Mesenteric fat pad (tissue), 1 donor: ENCODE results near the gene STXBP6. TPM values are rescaled to one million over a fixed set of nuclear protein-coding genes. Genes with fewer than 3 reads are reported as not detected.

Source experiments
- DNase-seq: peaks from one replicate; pipeline ENCODE4 v3.0.0-alpha.2; 2020; ENCODE audit warnings: low spot score
- total RNA-seq: library from RNA; stranded (reverse); fragmentation: NEBNext Ultra II Directional; extraction: Animal tissue kit (Norgen Biotek cat#: 25700); gene quantifications from one replicate; pipeline ENCODE4 v1.2.1, GENCODE V29; 2021
- donor health status: DM: yes; HTN: yes; CAD: no.

STXBP6 gene
- total RNA-seq, 1 donor from 2014 or later = 2.4 TPM

DNA sequence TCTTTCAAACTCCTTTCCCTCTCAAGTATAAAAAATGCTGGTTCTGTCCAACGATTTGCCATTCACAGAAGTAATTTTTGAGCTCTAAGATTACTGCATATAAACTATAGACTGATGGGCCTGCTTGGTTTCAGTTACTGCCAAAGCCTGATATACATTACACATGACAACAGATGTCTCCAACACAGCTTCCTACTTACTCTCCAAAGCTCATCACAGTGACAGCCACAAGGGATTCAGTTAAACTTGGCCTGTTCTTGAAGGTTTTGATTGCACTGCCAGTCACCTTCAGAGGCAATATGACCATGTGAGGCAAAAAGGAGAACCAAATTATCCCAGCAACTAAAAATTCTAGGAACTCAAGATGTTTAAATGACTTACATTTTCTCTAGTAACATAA lies 30.1 kb downstream of the STXBP6 start:
- no peak for DNase-seq

DNA sequence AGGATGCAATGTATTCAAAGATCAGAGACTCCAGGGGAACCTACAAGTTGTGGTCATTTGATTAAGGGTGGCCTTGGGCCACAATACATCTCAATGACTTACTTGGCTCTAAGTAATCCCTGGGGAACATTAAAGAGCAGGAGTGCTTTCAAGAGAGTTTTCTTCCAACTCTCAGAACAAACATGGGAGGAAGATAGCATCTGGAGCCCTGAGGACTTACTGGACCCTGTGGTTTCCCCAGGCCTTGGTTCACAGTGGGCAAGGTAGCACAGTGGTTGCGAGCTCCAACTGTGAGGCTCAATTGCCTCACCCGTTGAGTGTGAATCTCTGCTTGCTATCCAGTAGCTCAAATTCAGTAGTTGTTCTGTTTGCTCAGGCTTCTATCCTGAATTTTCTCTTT lies 32.4 kb downstream of the STXBP6 start:
- no peak for DNase-seq

DNA sequence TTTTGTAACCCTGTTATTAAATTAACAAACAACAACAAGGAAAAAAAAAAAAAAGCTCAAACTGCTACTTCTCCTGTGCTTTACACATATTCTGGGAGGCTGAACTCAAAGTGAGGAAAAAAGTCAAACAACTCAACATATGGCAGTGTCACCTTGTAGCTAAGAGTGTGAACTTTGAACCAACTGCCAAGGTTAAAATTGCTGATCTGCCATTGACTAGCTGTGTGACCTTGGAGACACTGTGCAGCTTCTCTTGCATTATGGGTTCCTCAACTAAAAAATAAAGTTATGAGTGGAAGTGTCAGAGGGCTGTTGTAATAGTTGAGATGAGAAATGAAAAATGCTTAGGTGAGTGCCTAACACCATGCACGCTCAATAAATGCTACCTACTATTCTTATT lies 34.2 kb downstream of the STXBP6 start:
- DNase-seq = no peak

DNA sequence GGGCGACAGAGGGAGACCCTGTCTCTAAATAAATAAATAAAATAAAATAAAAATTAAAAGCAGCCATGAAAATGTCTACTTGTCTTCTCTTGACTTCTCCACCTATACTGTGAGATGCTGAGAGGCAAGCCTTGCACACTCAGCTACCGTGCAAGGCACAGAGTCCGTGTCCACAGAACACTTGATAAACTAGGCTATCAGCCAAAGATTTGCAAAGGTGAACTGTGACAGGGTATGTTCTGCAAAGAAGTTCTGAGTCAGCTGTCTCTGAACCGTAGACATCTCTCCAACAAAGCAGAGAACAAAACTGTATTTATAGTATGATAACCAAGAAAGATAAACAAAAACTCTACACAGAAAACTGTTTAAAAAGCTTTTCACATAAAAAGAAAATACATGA lies 35.5 kb downstream of the STXBP6 start:
- DNase-seq = no peak

DNA sequence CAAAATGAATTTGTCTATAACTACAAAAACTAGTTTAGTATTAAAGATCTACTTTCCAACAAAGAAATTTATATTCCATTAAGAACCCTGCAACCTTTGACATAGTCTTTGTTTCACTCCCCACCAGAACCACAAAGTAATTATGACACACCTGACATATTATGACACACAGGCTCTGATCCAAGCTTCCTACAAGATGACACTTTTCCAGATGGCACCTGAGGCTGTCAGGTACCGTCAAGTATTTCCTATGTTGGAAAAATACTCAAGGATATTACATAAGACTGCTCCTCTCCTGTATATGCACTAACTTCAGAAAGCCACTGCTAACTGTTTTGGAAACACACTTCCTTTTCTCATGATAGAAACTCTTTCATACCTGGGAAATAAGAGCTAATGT lies 38.9 kb downstream of the STXBP6 start:
- DNase-seq = no peak

DNA sequence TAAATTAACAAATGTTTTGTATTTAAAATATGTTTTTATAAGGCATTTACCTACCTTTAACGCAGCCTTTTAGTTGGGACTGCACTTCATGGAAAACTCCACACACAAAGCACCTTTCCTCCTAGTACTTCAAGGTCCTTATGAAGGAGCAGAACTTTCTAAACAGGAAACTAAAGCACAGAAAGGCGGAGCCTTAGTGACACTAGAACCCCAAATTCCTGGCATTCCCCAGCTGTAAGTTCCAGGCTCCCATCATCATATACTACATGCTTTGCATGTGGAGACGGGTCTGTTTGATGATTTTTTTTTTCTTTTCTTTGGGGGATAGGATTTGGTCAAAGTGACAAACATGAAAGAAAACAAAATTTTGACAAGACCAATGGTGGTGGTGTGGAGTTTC lies 39.5 kb downstream of the STXBP6 start:
- no peak for DNase-seq

DNA sequence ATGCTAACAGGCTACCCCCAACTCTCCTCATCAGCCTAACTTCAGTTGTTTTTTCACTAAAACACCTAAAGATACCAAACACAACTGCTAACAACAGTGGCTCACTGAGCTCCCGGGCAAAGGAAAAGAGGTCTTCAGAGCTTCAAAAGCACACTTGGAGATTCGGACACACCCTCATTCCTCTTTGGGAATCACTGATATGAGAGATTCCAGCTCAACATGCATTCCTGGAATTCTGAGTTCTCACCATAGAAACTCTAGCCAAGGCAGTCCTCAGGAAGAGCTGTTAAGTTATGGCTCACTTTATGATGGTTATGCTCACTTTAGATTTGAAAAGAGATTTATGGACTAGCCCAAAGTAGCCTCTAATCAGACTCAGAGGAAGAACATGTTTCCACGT lies 40.1 kb downstream of the STXBP6 start:
- DNase-seq = no peak

DNA sequence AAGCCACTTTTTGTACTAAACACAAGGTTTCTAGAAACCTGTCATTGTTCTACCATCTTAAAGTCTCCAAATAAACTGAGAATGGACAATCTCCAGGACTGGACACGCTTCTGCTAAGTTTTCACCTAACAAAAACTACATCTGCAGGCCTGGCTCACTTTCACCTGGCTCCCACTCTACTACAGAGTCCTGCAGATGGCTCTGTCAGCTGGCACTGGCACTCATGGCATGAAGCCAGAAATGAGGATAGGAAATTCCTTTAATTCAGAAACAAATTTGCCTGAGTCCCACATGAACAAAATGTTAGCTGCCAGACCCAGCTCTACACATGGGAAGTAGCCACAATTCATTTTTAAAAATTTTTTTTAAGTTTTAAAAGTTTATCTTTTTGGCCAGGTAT lies 42.1 kb downstream of the STXBP6 start:
- no peak for DNase-seq

DNA sequence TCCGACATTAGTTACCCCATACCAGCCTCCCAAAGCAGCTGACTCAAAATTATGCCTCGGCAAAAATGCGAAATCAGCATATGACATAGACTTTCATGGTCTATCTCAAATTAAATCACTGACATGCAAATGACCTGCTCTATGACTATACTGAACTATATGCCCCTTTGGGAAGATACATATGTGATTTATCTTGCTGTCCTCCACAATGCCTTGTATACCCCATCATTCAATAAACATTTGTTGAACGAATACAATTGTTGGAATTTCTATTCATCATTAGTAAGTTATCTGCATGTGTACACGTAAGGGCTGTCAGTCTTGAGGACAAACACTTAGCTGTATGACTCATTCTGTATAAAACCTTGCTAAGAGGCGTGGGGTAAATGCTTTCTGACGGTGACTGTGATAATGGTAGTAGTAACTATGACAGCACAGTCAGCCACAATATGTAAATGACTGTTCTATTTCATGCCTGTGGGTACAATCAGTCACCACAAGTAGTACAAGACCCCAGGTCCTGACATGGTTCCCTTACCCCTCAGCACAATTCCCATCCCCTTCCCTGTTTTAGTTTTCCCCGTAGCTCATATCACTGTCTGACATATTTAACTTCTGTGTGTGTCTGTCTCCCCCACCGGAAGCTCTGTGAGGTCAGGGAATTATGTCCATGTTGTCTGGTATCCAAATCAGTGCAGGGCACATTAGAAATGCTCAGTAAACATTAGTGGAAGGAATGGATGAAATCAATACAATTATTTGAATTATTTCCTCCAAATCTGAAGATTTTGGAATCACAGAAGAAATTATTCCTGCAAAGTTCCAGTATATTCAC lies 42.8 kb downstream of the STXBP6 start:
- DNase-seq = no peak

DNA sequence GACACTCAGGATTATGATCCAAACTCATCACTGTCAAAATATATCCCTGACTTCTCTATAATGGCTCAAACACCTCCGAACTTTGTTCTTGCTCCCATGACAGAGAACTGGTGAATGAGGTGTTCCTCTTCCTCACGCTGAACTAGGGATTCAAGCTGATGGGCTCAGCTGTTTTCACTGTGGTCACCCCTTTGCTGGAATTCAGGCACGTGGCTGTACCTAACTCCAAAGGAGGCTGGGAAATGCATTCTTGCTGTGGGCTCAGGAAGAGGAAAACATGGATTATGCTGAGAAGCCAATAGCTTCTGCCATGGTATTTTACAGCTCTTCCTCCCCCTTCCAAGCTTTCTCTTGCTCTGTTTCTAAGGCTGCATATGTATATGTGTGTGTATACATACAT lies 43.9 kb downstream of the STXBP6 start:
- DNase-seq = no peak

DNA sequence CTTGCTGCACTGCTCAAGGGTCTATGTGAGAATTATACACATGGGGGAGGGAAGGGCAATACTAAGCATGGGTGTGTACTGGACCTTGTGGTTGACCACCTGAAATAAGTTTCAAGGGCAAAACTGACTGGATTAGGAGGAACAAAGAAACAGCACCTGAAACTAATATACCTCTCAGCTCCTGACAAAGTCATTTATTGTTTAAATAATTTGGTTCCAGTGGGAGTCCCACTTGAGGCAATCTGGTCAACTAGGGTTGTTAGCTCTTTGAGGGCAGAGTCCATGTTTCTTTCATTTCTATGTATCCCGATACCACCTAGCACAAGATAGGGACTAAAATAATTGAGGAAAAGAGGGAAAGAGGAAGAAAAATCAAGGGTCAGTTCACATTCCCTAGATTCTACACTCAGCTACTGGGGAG lies 45.5 kb downstream of the STXBP6 start:
- no peak for DNase-seq

DNA sequence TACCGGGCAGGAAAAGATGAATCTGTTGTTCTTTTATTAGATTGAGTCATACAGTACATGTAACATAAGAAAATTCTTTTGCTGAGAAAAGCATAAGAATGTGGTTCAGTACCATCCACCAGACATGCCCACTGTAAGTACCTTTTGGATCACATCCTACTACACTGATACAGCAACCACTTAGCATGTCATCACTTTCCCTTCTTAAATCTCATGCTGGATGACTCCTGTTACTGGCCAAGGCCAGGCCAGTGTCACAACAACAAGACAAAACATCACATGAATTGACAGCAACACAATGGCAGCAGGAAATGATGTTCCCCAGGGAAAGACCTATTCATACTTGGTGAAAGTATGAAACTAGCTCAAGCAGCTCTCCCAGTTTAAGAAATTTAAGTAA lies 46.4 kb downstream of the STXBP6 start:
- no peak for DNase-seq

DNA sequence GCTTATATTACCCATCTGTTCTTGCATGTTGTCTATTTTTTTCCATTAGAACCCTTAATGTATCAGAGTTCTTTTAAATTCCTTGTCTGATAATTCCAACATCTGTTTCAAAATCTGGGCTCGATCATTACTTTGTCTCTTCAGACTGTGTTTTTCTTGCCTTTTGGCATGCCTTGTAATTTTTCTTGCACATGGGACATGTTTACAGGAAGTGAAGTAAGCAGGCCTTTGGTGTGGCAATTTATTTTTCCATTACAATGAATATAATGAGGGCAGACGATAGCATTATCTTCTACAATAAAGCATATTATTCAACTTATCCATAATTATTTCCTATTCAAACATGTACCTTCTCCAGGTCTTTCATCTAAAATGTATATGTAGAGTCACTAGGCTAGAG lies 48.3 kb downstream of the STXBP6 start:
- no peak for DNase-seq

DNA sequence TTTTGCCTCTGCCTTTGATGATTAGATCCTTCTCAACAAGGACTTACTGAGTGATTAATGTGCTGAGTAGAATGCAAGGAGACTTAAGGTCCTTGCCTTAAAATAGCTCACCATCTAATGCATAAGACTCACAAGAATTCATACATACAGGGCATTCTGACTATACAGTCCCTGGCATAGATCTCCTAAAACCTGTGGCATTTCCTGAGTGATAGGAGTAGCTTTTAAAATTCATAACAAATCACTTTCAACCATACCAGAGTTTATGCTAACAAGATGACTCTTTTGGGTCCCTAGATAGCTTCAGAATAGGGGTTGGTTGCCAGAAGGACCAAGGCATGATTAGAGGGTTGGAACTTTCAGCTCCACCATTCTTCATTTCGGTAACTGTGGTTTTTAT lies 48.8 kb downstream of the STXBP6 start:
- no peak for DNase-seq

DNA sequence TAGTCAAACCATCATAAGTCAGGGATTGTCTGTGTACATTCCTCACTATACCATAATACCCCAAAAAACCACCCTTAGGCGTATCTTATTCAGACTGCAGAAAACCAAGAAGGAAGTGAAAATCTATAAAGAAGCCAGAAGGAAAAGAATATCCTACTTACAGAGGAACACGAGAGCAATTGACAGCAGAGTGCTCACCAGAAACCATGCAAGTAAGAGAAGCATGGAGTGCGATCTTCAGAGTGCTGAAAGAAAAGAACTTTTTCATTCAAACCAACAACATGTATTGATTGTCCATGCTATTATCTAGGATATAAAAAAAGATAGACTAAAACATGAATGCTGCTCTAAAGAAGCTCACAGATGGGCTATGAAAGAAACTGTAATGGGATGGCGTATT lies 50.8 kb downstream of the STXBP6 start:
- DNase-seq = no peak

DNA sequence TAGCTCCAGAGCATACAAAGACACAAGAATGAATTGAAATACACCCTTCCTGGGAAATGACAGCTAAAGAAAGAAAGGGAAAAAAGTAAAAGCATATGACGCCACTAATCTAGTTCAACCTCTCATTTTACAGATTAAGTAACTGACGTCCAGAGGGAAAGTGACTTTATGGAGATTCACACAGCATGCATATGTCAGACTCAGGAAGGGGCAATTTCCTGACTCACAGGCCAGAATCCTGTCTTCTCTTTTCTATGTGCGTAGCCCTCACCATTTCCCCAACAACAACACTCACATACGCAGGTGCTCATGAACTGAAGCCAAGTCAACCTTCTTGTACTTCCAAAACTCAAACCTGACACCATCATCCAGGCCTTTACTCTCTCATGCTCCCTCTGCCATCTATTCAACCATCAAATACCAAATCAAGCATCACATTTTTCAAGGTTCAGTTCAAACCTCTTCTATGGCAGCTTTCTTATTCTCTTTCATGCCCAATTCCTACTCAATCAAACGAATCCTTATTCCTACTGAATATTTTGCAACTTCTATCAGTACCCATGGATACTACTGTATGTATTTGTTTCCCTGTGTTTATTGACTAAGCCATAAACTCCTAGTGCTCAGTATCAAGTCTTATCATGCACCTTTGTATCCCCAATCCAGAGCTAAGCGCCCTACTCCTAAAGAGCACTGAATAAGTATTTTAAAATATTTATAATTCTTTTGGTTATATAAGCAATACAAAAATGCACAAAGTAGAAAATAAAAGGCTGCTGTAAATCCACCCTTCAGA lies 52.8 kb downstream of the STXBP6 start:
- no peak for DNase-seq

DNA sequence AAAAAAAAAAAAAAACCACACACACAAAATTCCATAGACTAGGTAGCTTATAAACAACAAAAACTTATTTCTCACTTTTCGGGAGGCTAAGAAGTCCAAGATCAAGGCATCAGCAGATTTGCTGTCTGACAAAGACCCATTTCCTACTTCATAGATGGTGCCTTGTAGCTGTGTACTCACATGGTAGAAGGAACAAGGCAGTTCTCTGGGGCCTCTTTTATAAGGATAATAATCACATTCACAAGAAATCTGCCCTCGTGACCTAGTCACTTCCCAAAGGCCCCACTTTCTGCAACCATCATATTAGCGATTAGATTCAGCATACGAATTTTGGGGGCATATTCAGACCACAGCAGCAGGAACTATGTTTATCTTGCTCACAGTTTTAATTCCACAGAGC lies 54.9 kb downstream of the STXBP6 start:
- DNase-seq = no peak

DNA sequence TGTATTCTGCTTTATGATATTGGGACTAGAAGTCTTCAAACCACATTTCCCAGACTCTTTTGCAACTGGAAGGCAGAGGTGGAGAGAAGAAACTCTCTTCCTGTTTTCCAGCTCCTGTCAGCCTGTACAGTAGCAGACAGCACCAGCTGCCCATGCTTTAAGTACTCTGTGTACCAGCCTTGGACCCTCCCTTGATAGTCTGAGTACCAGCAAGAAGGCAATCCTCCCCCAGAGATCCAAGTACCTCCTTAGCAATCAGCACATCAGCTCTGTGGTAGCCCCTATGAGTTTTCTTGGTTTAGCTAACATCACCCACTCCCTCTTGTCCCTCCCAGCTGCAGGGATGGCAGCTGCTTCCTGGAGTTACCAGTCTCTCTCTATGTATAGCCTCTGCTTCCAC lies 56.3 kb downstream of the STXBP6 start:
- no peak for DNase-seq

DNA sequence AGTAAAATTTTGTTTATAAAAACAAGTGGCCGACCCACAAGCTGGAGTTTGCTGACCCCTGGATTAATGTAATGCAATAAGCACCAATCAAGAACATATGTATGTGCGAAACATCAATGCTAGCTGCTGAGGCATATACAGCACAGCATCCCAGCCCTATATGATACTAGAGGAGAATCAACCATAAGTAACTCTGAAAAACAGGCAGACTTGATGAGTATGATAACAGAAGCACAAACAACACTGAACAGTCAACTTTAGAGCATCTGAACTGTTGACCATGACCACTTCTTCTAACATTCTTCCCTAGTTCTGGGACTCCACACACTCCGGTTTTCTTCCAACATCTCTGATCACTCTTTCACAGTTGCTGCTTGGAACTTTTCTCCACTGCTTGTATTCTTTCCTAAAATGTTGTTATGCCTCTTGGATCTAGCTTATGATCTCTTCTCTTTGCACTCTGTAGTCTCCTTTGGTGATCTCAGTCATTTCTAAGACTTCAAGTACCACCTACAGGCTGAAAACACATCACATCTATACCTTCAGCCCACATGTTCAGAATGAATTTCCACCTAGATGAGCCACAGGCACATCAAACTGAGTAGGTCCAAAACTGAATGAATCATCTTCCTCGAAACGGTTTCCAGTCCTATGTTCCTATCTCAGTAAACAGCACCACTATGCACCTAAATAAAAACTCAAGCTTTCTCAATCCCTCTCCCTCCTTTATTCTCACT lies 57.2 kb downstream of the STXBP6 start:
- DNase-seq = no peak

DNA sequence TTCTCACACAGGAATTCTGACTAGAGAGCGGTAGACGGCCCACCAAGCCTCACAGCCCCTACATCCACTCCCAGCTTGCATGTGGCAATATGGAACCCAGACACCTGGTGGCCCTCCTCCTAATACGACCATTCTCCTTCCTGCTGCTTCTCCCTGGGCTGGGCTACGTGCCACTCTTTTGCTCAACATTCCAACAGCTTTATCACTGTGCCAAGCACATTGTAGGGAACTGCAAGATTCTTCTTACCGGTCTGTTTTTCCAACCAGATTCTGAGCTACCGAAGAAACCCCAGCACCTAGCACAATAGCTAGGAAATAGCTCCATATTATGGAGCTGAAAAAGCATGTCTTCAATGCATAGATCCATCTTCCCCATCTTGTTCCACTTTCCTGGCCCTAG lies 58.1 kb downstream of the STXBP6 start:
- no peak for DNase-seq

DNA sequence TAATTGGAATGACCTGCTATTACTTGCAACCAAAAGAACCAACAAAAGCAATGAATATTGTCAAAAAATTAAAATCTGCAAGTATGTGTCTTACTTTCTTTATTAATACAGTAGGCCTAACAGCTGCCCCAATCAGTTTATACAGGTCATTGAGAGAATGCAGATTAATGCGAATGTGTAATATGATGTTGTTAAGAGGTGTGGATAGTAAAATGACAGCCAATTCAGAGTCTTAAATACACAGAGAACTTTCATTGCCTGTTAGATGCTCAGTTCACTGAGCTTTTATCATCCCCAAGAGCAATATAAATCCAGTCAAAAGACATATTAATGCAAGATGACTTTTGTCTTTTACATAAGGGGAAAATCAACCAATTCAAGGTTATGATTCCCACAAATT lies 58.7 kb downstream of the STXBP6 start:
- no peak for DNase-seq

DNA sequence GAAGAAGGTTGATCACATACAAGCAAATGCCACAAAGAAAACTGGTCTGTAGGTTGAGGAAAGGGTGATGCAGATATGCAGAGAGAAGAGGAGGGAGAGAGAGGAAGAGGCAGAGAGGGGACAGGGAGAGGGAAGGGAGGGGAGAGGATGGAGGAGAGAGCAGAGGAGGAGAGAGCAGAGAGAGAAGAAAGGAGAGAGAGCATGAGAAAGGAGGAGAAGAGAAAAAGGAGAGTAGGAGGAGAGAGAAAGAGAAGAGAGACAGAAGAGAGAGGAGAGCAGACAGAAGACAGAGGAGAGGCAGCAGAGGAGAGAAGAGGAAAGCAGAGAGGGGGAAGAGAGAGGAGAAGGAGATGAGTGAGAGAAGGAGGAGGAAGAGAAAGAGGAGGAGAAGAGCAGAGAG lies 59.2 kb downstream of the STXBP6 start:
- DNase-seq = no peak
